ENCODE measurements around the gene DOCK2.
"Not testable (repeated sequence)": the region's sequence is repeated elsewhere in the genome, so short reads cannot be mapped to it uniquely, and the experiment has no call there.

DOCK2 gene

DNA sequence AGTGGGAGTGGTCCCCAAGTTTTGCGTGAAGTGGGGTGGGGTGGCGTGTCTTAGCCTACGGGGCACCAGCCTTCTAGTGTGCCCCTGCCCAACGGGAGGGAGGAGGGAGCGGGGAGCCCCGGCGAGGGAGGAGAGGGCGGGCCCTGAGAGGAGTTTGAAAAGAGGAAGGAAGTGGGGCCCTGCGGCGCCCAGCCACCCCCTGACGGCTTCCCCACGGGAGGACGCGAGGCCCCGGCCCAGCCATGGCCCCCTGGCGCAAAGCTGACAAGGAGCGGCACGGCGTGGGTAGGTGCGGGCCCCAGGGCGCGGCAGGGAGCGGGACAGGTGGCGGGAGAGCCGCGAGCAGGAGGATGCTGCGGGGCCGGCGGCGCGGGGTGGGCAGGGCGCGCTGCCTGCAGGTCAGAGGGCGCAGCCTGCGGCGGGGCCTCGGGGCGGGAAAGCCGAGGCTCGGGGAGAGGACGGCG is at the start of gene DOCK2:
DOCK2 (plus strand) TSS at position 191 of the 464 bp plus-strand sequence; CDS start at position 243, 52 bp downstream.
- no peak for DNase-seq

DNA sequence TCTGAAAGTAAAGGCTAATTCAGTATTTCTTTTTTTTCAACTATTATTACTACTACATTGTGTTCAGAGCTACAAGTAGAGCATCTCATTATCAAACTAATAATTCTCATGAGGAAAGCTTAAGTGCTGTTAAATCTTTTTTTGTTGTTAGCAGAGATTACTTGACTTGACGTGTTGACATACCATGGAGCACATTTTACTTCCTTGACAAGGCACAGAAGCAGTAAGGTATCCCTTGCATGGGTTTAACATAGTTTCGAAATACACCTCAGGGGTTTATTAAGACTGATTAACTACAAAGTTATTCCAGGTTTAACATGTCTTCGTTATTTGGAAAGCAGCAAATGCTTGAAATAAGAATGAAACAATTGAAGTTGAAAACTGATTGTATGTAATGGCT is 46.5 kb upstream of the DOCK2 start:
- DNase-seq = no peak

DNA sequence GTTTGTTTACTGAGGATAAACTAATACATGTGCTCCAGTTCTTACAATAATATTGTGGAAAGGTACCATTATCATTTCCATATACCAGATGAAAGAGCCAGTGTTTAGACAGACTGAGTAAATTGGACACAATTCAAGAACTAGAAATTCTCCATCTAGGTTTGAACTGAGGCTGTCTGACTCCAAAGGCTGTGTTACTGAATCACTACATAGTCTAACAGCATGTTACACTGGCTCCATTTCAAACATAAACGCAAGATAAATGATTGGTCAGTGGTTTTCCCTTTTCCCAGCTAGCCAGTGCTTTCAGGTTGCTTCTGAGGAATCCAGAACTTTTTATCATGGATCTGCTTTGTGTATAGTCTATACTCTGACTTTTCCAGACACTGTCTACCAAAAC is 45.4 kb upstream of the DOCK2 start:
- peak; percentile 4 for DNase-seq

DNA sequence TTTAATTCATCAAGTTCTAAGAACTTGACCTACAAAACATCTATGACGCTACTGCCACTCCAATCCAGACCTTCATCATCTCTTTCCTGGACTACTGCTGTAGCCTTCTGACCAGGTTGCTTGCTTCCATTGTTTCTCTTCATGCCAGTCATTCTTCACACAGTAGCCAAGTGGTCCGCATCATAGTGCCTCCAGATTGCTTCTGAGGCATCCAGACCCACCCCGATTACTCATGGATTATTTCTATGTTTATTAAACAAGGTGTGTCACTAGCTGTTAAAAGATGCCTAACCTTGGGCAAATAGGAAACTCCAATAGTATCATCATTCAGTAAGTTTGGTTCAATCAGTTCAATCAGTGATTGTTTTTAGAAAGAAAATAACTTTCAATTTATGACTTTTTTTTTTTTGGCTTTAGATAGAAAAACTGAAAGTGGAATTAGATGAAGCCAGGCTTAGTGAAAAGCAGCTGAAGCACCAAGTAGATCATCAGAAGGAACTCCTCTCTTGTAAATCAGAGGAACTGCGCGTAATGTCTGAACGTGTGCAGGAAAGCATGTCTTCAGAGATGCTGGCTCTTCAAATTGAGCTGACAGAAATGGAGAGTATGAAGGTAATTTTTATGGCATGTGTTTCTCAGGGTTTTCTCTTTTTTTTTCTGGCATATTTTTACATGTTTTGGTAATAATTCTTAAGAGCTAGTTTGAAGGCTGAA is 44.0 kb upstream of the DOCK2 start:
- DNase-seq = no peak

DNA sequence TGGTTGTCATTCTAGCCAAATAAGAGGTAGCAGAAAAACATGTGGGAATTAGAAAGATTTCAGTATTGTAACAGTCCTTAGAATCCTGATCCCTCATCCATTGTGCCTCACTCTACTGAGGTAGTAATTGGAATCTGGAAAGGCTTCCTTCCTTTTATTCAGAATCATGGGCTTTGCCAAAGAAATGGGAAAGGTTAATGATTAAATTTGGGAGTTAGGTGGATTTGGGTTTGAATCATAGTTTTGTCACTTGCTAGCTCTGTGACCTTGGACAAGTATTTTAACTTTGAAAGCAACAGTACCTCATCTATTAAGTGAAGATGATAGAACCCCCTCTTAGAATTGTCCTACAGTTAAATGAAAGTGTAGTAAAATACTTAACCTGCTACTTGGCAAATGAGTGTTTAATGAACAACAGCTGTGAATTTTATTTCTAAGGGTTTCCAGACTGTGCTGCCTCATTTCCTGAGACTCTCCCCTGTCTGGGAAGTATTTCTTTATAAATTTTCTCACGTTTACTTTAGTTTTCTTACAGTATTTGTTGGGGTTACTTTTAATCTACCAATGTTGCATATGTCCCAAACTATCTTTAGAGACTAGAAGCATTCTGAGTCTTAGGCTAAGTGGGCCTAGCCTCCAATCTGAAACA is 41.8 kb upstream of the DOCK2 start:
- no peak for DNase-seq

DNA sequence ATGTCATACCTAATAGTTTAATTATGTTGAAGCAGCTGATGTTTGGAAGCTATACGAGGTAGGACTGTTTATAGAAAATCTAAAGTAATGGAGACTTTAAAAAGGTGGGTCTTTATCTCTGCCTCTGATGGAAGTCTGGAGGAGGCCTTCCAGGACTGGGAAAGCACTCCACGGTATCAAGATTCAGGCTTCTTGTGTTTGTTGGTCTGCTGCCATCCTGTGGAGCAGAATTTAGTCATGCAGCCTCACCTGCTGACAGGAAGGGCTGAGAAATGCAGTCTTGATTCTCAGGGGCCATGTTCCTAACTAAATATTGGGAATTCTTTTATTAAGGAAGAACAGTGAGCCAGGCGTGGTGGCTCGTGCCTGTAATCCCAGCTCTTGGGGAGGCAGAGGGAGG is 37.6 kb upstream of the DOCK2 start:
- no peak for DNase-seq

DNA sequence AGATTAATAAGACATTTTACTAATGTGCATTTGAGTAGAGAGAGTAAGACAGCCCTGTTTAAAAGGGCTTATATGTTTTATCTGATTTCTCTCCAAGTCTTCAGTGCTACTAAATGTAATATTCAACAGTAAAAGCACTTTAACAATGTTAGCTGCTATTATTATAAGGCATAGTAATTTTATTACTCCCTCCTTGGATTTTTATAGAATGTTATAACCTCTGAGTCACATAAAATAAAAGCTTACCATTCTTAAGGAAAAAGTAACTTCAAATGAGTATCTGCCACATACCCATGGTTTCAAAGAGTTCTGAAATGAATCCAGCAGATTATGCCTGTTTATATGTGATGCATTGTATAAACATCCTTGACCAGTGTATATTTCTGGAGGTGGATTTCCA is 34.5 kb upstream of the DOCK2 start:
- no peak for DNase-seq

DNA sequence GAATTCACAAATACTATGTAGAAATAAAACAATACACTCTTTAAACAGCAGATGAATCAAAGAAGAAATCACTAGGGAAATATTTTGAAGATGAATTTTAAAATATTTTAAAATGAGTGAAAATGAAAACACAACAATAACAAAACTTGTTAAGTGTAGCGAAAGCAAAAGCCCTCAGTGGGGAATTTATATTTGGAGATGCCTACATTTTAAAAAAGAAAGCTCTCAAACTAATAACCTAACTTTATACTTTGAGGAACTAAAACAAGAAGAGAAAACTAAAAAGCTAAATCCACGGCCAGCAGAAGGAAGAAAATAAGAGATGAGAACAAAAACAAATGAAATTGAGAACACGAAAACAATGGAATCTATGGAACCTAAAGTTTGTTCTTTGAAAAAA is 30.8 kb upstream of the DOCK2 start:
- no peak for DNase-seq

DNA sequence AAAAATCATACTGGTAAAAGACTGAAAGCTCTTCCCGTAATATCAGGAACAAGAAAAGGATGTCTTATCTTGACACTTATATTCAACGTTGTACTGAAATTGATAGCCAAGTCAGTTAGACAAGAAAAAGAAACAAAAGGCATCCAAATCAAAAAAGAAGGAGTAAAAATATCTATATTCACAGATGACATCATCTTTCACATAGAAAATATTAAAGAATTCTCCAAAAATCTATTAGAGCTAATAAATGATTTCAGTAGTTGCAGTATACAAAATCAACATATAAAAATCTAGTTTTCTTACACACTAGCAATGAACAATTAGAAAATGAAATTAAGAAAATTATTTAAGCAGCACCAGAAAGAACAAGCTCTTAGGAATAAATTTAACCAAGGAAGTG is 29.2 kb upstream of the DOCK2 start:
- no peak for DNase-seq

DNA sequence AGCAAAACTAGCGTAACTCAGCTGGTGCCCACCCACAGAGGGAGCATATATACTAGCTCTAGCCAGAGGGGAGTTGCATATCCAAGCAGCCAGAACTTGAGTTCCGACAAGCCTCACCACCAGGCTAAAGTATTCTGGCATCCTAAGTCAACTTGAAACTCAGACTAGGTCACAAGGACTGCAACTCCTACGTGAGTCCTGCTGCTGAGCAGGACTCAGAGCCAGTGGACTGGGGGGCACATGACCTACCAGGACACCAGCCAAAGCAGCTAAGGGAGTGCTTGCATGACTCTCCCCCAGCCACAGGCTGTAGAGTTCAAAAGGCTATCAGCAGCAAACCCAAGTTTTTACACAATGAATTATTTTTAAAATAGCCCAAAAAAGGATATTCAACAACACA is 27.4 kb upstream of the DOCK2 start:
- DNase-seq = no peak

DNA sequence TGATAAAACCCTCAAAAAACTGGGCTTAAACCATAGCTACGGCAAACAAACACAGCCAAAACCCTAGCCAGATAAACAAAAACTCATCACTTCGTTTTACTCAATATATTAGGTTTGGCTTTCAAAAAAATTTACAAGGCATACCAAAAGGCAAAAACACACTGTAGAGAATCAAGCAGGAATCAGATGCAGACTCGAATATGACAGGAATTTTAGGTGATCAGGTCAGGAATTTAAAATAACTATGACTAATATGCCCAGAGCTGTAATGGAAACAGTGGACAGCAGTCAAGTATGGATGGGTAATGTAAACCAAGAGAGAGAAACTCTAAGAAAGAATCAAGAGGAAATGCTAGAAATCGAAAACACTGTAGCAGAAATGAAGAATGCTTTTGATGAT is 26.5 kb upstream of the DOCK2 start:
- no peak for DNase-seq

DNA sequence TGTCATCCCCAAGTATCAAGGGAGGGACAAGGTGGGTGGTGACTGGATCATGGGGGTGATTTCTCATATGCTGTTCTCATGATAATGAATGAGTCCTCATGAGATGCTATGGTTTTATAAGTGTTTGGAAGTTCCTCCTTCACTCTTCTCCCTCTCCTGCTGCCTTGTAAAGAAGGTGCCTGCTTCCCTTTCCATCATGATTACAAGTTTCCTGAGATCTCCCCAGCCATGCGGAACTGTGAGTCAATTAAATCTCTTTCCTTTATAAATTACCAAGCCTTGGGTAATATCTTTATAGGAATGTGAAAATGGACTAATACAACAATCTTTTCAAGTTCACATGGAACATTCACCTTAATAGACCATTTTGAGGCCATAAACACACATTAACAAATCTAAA is 21.5 kb upstream of the DOCK2 start:
- no peak for DNase-seq

DNA sequence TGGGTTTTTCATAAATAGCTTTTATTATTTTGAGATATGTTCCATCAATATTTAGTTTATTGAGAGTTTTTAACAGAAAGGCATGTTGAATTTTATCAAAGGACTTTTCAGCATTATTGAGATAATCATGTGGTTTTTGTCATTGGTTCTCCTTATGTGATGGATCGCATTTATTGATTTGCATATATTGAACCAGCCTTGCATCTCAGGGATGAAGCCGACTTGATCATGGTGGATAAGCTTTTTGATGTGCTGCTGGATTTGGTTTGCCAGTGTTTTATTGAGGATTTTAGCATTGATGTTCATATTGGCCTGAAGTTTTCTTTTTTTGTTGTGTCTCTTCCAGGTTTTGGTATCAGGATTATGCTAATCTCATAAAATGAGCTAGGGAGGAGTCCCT is 12.8 kb upstream of the DOCK2 start:
- not testable (repeated sequence) for DNase-seq

DNA sequence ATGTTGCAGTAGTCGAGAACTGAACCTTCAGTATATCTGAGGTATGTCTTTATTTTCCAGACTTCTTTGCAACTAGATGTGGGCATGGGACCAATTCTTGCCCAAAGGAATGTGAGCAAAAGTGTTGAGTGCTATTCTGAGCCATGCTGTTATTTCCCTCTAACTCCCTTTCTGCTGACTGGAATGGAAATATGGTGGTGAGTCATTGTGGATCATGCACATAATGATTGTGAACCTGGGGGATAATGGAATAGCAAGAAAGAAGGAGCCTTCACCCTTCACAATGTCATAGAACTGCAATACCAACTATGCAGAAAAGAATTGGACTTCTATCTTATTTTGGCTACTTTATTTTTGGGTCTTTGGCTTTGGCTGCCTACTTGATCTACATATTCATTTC is 10.3 kb upstream of the DOCK2 start:
- no peak for DNase-seq

DNA sequence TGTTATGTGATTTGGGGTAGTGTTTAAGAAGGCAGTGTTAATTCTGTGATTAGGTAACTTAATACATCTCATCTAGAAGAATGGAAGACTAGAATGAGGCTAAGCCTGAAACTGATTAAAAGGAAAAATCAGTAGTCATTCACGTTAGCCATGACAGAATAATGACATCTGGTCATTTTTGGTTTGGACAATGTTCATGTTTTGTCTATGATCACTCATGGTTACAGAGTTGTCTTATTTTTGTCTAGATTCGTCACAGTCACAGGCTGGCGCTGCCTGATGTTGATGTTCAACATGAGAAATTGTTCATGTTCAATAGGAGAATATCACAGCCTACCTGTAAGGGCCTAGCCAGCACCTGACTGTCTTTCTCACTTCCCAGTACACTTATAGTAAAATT is 9.5 kb upstream of the DOCK2 start:
- DNase-seq = no peak

DNA sequence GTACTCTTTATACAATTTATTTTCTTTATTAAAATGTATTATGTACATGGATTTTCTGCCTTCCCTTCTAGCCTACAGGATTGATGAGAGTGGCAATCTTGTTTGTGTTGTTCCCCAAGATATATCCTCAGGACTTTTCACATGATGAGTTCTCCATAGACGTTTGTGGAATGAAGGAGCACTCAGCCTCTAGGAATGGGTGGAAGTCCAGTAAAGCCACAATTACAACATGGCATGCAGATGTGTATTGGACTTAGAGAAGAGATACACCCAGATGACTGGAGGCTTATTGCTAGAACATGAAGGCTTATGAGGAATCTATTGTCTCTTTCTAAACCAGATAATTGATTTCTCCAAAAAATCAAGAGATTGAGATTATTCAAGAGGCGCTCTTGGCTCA is 8.2 kb upstream of the DOCK2 start:
- DNase-seq = no peak

DNA sequence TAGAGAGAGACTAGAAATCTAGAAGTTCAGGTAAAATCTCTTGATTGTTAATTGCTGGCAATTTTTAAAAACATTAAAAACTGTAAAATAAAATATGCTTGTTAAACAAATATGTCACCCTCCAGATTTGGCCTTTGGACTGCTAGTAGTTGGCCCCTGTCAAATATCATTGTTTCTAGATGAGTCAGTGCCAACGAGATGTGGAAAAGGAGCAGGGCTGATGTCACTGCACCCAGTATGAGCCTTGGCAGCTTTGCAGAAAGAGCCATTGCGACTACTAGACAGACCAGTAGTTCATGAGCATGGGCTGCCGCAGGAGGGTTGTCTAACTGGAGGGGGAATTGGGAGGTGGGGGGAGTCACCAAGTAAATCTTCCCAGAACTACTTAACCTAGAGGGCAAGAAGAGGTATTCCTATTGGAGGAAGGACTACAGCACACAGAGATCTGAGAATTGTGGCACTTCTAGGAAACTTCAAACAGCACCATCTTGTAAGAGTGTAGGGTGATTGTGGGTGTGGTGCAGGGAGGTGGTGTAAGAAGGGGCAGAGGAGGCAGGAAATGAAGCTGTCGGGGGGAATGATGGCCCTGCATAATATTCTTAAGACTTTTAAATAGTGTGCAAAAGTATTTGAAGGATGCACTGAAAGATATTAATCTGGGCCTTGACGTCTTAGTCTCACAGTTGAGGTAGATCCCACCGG is 7.1 kb upstream of the DOCK2 start:
- no peak for DNase-seq

DNA sequence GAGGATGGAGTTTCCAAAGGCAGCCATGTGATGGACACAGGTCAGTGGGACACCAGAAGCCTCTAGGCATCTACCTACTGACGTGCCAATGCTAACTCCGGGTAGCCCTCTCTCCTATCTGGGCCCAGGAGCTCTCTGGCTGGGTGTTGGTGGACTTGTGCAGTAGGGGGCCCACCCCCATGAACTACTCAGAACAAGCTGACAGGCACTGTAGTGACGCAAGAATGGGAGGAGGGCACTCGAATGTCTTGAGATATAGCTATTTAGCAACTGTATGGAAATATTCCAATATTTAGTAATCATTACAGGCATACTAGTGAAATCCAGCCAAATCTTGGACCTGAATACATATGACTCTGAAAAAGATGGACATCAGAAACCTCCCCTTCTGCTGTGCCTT is 5.7 kb upstream of the DOCK2 start:
- no peak for DNase-seq

DNA sequence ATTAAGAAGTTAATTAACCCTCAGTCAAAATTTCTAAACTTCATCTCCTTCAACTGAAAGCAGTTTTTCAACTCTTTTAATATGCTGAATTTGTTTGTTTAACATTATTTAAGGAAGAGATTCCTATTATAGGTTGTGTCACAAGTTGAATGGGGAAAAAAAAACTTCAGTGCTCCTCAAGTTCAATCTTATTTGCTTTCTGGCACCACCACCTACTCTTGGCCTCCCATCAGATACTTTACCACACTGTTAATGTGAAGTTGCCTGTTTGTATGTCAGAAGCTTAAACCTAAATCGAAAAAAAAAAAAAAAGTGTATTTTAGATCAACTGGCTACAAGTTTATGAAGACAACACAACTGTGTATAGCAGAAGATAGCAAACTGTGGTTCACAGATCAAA is 4.1 kb upstream of the DOCK2 start:
- no peak for DNase-seq

DNA sequence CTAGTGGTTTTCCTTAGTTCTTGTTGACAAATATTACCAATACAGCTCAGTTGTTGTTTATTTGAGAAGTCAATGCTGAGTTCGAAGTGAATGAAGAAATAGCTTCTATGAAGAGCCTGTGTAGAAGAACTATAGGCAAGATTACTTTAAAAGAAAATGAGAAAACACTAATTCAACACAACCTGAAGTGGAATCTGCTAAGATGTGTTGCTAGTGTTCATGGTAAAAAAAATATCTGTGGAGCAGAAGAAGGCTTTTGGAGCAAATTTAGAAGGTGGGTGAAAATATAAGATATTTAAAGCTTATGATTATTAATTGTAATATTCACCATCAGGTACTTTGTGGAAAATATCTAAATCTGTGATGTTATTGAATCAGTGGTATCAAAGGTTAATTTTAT is 2.5 kb upstream of the DOCK2 start:
- no peak for DNase-seq

DNA sequence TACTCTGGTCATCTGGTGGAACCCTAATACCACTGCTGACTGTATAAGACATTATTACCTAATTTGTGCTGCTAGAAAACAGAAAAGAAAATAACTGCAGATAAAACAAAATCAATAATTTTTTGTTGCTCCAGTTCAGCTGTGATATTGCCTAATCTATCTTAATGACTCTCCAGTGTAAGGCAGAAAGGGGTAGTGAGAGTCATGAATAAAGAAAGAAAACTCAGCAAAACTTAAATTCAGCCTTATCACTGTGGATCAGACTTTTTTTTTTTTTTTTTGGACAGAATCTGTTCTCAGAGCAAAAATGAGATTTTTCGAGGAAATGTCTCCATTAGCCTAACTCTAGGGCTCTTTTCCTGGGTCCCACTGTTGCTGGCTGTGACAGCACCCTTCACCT is 1.1 kb upstream of the DOCK2 start:
- no peak for DNase-seq

DNA sequence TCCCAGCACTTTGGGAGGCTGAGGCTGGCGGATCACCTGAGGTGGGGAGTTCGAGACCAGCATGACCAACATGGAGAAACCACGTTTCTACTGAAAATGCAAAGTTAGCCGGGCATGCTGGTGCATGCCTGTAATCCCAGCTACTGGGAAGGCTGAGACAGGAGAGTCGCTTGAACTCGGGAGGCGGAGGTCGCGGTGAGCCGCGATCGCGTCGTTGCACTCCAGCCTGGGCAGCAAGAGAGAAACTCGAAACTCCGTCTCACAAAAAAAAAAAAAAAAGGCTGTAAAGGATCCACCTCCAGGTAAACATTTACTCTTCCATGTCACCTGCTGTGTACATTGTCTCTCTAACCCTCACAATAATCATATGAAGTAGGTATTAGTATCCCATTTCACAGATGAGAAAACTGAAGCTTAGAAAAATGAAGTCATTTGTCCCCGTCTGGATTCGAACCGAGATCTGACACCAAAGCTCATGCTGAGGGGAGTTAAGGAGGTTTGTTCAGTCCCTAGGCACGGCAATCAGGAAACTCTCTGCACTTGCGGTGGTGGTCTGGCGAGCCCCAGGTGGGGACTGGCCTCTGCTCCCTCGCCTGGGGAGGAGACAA is 494 bp upstream of the DOCK2 start:
- no peak for DNase-seq

DNA sequence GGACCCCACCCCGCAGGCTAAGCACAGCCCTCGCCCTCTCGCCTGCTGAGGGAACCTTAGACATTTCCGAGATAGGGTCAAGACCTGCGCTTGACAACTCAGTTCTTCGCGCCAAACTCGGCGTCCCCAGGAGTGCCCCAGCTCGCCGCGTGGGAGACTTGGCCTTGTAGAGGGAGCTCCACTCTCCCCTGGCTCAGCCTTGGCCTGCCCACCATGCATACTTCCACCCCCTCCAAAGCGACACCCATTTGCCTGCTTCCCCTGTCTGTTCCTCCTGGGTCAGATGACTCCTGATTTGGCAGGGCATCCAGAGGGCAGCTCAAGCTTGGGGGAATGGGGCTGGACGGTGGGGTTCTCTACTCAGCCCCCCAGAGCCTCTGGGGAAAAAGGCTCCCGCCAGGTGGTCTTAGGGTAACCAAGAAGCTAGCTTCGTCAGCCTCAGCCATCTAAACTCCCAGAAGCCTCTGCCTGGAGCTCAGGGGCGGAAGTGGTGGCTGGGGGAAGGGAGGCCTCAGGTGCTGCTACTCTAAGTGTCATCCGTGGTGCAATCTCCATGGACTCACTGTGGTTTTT is 560 bp downstream of the DOCK2 start:
- DNase-seq = no peak

DNA sequence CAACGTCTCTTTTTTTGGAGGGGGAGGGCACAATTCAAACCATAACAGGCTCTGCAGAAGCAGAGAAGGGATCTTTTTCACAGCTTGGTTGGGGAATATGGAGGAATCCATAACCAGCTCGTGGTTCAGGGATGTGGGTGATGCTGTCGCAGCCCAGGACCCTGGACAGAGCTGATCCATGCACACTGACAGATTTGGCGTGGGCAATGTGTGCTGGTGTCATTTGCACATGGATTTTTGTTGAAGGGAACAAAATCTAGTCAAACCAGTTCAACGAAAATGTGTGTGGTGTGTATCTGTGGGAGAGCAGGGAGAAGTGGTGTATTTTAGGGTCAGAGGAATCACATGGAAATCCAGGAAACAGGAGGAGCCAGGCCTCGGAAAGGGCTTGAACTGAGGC is 4.2 kb downstream of the DOCK2 start:
- DNase-seq = no peak

All from NCI-H2227 treated with DMSO at 0.1 percent for 48 hours (cell line).